Vagina (tissue), 2 donors: Measurements from ENCODE around the gene CFAP53. TPM values are rescaled to one million over a fixed set of nuclear protein-coding genes. Genes with fewer than 3 reads are reported as not detected.
"Not testable (repeated sequence)": the region's sequence is repeated elsewhere in the genome, so short reads cannot be mapped to it uniquely, and the experiment has no call there.

Experiments
- DNase-seq, 2 donors: peaks; one replicate each; pipeline ENCODE4 v3.0.0-alpha.2; 2017; ENCODE audit errors: extremely low spot score in 2 of 2
- H3K27ac ChIP-seq: fragments of 200-600 bp; sonication (generic); one replicate; pipeline ENCODE4 v1.5.1; 2019
- H3K27me3 ChIP-seq: fragments of 200-600 bp; sonication (generic); one replicate; pipeline ENCODE4 v1.5.1; 2019
- H3K36me3 ChIP-seq, 2 donors: fragments of 200-600 bp; sonication (generic); one replicate each; pipeline ENCODE4 v1.5.1; 2017 to 2019
- H3K4me1 ChIP-seq: fragments of 200-600 bp; sonication (generic); one replicate; pipeline ENCODE4 v1.5.1; 2019
- H3K4me3 ChIP-seq, 2 donors: fragments of 200-600 bp; sonication (generic); 1 replicate in 1 of 2; 2 replicates in 1 of 2; pipeline ENCODE4 v1.5.1; 2016 to 2019
- H3K9me3 ChIP-seq: fragments of 200-600 bp; sonication (generic); one replicate; pipeline ENCODE4 v1.5.1; 2019
- POLR2A ChIP-seq, 2 donors: fragments of 450-650 bp; IDR thresholded peaks; one replicate each; pipeline ENCODE4 v1.6.1; 2017; ENCODE audit warnings: antibody characterized with exemption in 2 of 2, mild to moderate bottlenecking in 2 of 2, moderate library complexity in 2 of 2
- POLR2AphosphoS5 ChIP-seq, 2 donors: sonication (generic); formaldehyde crosslinking; IDR thresholded peaks; one replicate each; pipeline ENCODE4 v1.9.0; 2017; ENCODE audit warnings: antibody characterized with exemption in 2 of 2, mild to moderate bottlenecking in 2 of 2, low read depth in 1 of 2; ENCODE audit not compliant: insufficient read depth in 1 of 2
- intact Hi-C: fragments of 100-400 bp; cut with DNase I; formaldehyde crosslinking; loops from one replicate; pipeline ENCODE4 v1.15.1; 2023
- total RNA-seq: library from RNA; depleted of rRNA; stranded (reverse); fragments of >200 nt; gene quantifications from one replicate; pipeline ENCODE4 v1.2.3, GENCODE V29; 2016
- TF ChIP-seq, protein P1 (sequence below), 3 experiments: fragments of 450-650 bp in 2 of 3; fragments of 200-600 bp in 1 of 3; sonication (generic) in 1 of 3; IDR thresholded peaks; one replicate each; pipeline ENCODE4 v1.5.1; 2017 to 2019; ENCODE audit warnings: antibody characterized with exemption in 3 of 3, mild to moderate bottlenecking in 2 of 3, moderate library complexity in 2 of 3

The CFAP53 gene
- total RNA-seq, 1 donor from 2014 or later, result not detected

DNA sequence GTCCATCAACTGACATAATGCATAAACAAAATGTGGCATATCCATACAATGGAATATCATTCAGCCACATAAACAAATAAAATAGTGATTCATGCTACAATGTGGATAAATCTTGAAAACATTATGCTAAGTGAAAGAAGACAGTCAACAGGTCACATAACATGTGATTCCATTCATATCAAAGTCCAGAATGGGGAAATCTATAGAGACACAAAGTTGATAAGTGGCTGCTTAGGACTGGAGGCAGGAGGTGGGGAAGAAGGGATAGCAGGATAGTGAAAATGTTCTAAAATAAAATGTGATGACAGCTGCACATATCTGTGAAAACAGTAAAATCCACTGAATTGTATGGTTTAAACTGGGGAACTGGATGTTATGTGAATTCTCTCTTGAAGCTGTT, 18.7 kb downstream of the CFAP53 start:
- no peak overlapping the region for H3K27ac ChIP-seq
- TF ChIP-seq, protein P1, sequence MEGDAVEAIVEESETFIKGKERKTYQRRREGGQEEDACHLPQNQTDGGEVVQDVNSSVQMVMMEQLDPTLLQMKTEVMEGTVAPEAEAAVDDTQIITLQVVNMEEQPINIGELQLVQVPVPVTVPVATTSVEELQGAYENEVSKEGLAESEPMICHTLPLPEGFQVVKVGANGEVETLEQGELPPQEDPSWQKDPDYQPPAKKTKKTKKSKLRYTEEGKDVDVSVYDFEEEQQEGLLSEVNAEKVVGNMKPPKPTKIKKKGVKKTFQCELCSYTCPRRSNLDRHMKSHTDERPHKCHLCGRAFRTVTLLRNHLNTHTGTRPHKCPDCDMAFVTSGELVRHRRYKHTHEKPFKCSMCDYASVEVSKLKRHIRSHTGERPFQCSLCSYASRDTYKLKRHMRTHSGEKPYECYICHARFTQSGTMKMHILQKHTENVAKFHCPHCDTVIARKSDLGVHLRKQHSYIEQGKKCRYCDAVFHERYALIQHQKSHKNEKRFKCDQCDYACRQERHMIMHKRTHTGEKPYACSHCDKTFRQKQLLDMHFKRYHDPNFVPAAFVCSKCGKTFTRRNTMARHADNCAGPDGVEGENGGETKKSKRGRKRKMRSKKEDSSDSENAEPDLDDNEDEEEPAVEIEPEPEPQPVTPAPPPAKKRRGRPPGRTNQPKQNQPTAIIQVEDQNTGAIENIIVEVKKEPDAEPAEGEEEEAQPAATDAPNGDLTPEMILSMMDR (IDR thresholded peaks at IDR 0.05), result no peak
- no peak for TF ChIP-seq POLR2A (IDR thresholded peaks at IDR 0.05)
- no peak for TF ChIP-seq POLR2AphosphoS5 (IDR thresholded peaks at IDR 0.05; ENCODE audit: insufficient read depth in 1 of 2, low read depth in 1 of 2)
- no peak overlapping the region for H3K4me3 ChIP-seq
- H3K4me1 ChIP-seq, result no peaks in the 10 kb centered on the region
- DNase-seq, result no peak
- H3K36me3 ChIP-seq, result no peaks in the 10 kb centered on the region
- H3K27me3 ChIP-seq, result no peaks in the 10 kb centered on the region
- H3K9me3 ChIP-seq, result no peaks in the 10 kb centered on the region
- intact Hi-C loops, result no loop called here

DNA sequence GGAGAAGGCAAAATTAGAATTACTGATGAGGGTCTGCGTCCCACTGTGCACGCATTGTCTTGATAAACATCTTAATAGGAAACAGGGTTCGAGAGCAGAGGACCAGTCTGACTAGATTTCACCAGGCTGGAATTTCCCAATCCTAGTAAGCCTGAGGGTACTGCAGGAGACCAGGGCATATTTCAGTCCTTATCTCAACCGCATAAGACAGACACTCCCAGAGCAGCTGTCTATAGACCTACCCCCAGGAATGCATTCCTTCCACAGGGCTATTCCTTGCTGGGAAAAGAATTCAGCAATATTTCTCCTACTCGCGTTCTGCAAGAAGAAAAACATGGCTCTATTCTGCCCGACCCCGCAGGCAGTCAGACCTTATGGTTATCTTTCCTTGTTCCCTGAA, 24.5 kb downstream of the CFAP53 start:
- DNase-seq, H3K27ac ChIP-seq, H3K27me3 ChIP-seq, intact Hi-C loops, H3K9me3 ChIP-seq, H3K4me3 ChIP-seq, H3K4me1 ChIP-seq, H3K36me3 ChIP-seq: not testable (repeated sequence)

DNA sequence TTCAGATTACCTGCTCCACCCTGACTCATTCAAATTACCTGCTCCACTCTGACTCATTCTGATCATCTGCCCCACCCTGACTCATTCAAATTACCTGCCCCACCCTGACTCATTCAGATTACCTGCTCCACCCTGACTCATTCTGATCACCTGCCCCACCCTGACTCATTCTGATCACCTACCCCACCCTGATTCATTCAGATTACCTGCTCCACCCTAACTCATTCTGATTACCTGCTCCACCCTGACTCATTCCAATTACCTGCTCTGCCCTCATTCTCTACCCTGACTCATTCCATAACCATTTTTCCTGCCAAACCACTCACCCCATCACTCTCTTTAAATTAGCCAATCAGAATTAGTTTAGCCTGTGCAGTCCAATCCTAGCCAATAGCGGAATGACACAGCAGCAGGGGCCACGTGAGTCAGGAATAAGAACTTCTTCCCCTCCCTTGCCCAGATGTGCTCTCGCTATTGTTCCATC, 26.2 kb downstream of the CFAP53 start:
- Histone ChIP-seq H3K4me1 (no peaks in the 10 kb centered on the region), H3K27me3 (no peaks in the 10 kb centered on the region), H3K36me3 (no peaks in the 10 kb centered on the region), H3K4me3 (no peak overlapping the region), H3K9me3 (peaks cover 5% of the 10 kb centered on the region), H3K27ac (no peak overlapping the region)
- DNase-seq, result no peak
- intact Hi-C loops, result no loop called here
- TF ChIP-seq POLR2AphosphoS5 (IDR thresholded peaks at IDR 0.05; ENCODE audit: insufficient read depth in 1 of 2, low read depth in 1 of 2), result no peak
- TF ChIP-seq, protein P1 (IDR thresholded peaks at IDR 0.05), result no peak
- TF ChIP-seq POLR2A (IDR thresholded peaks at IDR 0.05), result no peak

DNA sequence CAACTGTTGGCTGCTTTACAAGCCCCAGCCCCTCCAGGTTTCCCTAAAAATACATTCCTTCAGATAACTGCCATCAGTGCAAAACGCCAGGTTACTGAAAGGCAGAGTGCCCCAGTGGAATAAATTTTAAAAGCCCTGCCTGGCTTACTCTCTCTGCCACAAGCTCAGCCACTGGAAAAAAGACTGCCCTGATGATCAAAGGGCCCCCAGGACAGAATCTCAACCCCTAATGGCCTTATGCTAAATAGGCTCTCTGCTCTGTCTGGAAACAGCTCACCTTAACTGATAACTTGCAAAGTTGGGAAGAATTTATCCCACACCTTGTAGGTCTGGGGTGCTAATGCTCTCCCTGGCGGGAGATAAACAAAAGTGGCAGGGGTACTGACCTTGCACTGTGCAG, 33.9 kb downstream of the CFAP53 start:
- no peak overlapping the region for H3K4me3 ChIP-seq
- H3K36me3 ChIP-seq, result no peaks in the 10 kb centered on the region
- no peak for TF ChIP-seq POLR2A (IDR thresholded peaks at IDR 0.05)
- TF ChIP-seq, protein P1 (IDR thresholded peaks at IDR 0.05), result no peak
- TF ChIP-seq POLR2AphosphoS5 (IDR thresholded peaks at IDR 0.05; ENCODE audit: insufficient read depth in 1 of 2, low read depth in 1 of 2), result no peak
- no peaks in the 10 kb centered on the region for H3K4me1 ChIP-seq
- intact Hi-C loops, result no loop called here
- no peaks in the 10 kb centered on the region for H3K9me3 ChIP-seq
- no peak overlapping the region for H3K27ac ChIP-seq
- DNase-seq, result no peak
- H3K27me3 ChIP-seq, result no peaks in the 10 kb centered on the region

DNA sequence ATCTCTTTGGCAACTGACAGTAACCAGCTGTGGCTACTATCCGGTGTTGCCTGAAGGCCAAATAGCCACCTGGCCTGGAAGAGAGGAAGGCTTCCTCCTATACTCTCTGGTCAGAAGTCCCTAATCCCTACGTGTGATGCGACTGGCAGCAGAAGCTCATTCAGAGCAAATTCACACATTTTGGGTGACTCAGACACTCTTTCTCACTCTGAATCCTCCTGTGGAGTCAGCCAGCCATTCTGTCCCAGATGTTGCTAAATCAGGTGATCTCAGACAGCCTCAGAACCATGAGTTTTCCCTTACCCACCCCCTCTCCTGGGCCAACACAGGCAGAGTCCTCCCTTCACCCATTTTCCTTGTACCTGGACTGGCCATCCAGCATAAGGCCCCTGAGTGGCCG, 34.7 kb downstream of the CFAP53 start:
- TF ChIP-seq, protein P1 (IDR thresholded peaks at IDR 0.05), result no peak
- TF ChIP-seq POLR2A (IDR thresholded peaks at IDR 0.05), result no peak
- TF ChIP-seq POLR2AphosphoS5 (IDR thresholded peaks at IDR 0.05; ENCODE audit: insufficient read depth in 1 of 2, low read depth in 1 of 2), result no peak

DNA sequence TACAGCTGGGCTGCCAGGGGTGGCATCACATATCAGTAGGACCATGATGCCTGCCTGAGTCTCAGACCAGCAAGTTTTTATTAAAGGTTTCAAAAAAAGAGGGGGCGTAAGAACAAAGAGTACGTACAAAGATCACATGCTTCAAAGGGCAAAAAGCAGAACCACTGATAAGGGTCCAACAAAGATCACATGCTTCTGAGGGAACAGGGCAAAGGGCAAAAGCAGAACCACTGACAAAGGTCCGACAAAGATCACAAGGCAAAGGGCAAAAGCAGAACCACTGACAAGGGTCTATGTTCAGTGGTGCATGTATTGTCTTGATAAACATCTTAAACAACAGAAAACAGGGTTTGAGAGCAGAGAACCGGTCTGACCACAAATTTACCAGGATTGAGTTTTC, 46.0 kb downstream of the CFAP53 start:
- H3K27me3 ChIP-seq, intact Hi-C loops, H3K4me1 ChIP-seq, H3K27ac ChIP-seq, DNase-seq, H3K4me3 ChIP-seq, H3K36me3 ChIP-seq, H3K9me3 ChIP-seq: not testable (repeated sequence)

More for the DNA sequence above, 34.7 kb downstream of the CFAP53 start:
- intact Hi-C loops, result no loop called here
- no peak overlapping the region for H3K4me3 ChIP-seq
- no peaks in the 10 kb centered on the region for H3K36me3 ChIP-seq
- H3K27ac ChIP-seq, result no peak overlapping the region
- no peaks in the 10 kb centered on the region for H3K27me3 ChIP-seq
- no peaks in the 10 kb centered on the region for H3K9me3 ChIP-seq
- H3K4me1 ChIP-seq, result no peaks in the 10 kb centered on the region
- DNase-seq, result no peak
